ENCODE data around the gene BCOR. TPM values are rescaled to one million over a fixed set of nuclear protein-coding genes. Genes with fewer than 3 reads are reported as not detected.

The BCOR gene
- total and polyA plus RNA-seq, 9 donors: 21.0 to 27.8 (median 25.3) TPM

- 7% methylated on average over 74 of the region's 94 CpGs for WGBS (ENCODE audit: insufficient coverage)
- Histone ChIP-seq H3K36me3 (ENCODE audit: control insufficient read depth, insufficient read depth, low read length) (no peaks in the 10 kb centered on the region), H3K9me3 (replicated peaks; ENCODE audit: control insufficient read depth, low read depth, low read length) (no peaks in the 10 kb centered on the region), H3K27me3 (ENCODE audit: control insufficient read depth, insufficient read depth, low read length) (peaks cover 84% of the 10 kb centered on the region), H3K4me3 (ENCODE audit: low read length) (peak overlapping the region; percentile 53), H3K27ac (ENCODE audit: low read length) (peak overlapping the region; percentile 66), H3K4me1 (ENCODE audit: control insufficient read depth, insufficient read depth, low read length) (peaks cover 23% of the 10 kb centered on the region)
- peak; percentile 51 for DNase-seq
These were observed 7.5 kb upstream of the BCOR start for GRCh38 chrX:40104985-40105834.

GRCh38 chrX:40104630-40104984 lies 6.8 kb upstream of the BCOR start:
- Histone ChIP-seq H3K27me3 (ENCODE audit: control insufficient read depth, insufficient read depth, low read length) (peaks cover 87% of the 10 kb centered on the region), H3K4me1 (ENCODE audit: control insufficient read depth, insufficient read depth, low read length) (peaks cover 29% of the 10 kb centered on the region)

GRCh38 chrX:40103565-40104323 lies 6.0 kb upstream of the BCOR start:
- no peak overlapping the region for H3K27ac ChIP-seq (ENCODE audit: low read length)
- H3K4me1 ChIP-seq (ENCODE audit: control insufficient read depth, insufficient read depth, low read length): peaks cover 34% of the 10 kb centered on the region
- DNase-seq: no peak
- WGBS (ENCODE audit: insufficient coverage): 66% methylated on average over 6 of the region's 22 CpGs
- H3K4me3 ChIP-seq (ENCODE audit: low read length): no peak overlapping the region
- no peaks in the 10 kb centered on the region for H3K36me3 ChIP-seq (ENCODE audit: control insufficient read depth, insufficient read depth, low read length)
- no peaks in the 10 kb centered on the region for H3K9me3 ChIP-seq (replicated peaks; ENCODE audit: control insufficient read depth, low read depth, low read length)
- H3K27me3 ChIP-seq (ENCODE audit: control insufficient read depth, insufficient read depth, low read length): peaks cover 89% of the 10 kb centered on the region

More at GRCh38 chrX:40104630-40104984, 6.8 kb upstream of the BCOR start:
- Histone ChIP-seq H3K27ac (ENCODE audit: low read length) (no peak overlapping the region), H3K9me3 (replicated peaks; ENCODE audit: control insufficient read depth, low read depth, low read length) (no peaks in the 10 kb centered on the region), H3K36me3 (ENCODE audit: control insufficient read depth, insufficient read depth, low read length) (no peaks in the 10 kb centered on the region), H3K4me3 (ENCODE audit: low read length) (peak overlapping the region; percentile 27)
- no peak for DNase-seq
- WGBS (ENCODE audit: insufficient coverage): 13% methylated on average over 39 of the region's 39 CpGs

GRCh38 chrX:40102393-40103381 lies 4.9 kb upstream of the BCOR start:
- Histone ChIP-seq H3K4me1 (ENCODE audit: control insufficient read depth, insufficient read depth, low read length) (peaks cover 27% of the 10 kb centered on the region), H3K27ac (ENCODE audit: low read length) (no peak overlapping the region), H3K36me3 (ENCODE audit: control insufficient read depth, insufficient read depth, low read length) (no peaks in the 10 kb centered on the region), H3K27me3 (ENCODE audit: control insufficient read depth, insufficient read depth, low read length) (peaks cover 83% of the 10 kb centered on the region), H3K9me3 (replicated peaks; ENCODE audit: control insufficient read depth, low read depth, low read length) (no peaks in the 10 kb centered on the region), H3K4me3 (ENCODE audit: low read length) (no peak overlapping the region)
- DNase-seq: no peak
- WGBS (ENCODE audit: insufficient coverage): 52% methylated on average over 31 of the region's 65 CpGs

- Histone ChIP-seq H3K9me3 (replicated peaks; ENCODE audit: control insufficient read depth, low read depth, low read length) (no peaks in the 10 kb centered on the region), H3K4me3 (ENCODE audit: low read length) (no peak overlapping the region), H3K36me3 (ENCODE audit: control insufficient read depth, insufficient read depth, low read length) (no peaks in the 10 kb centered on the region), H3K27ac (ENCODE audit: low read length) (no peak overlapping the region), H3K4me1 (ENCODE audit: control insufficient read depth, insufficient read depth, low read length) (peaks cover 17% of the 10 kb centered on the region), H3K27me3 (ENCODE audit: control insufficient read depth, insufficient read depth, low read length) (peaks cover 75% of the 10 kb centered on the region)
- 32% methylated on average over 3 of the region's 9 CpGs for WGBS (ENCODE audit: insufficient coverage)
- no peak for DNase-seq
These were observed 3.7 kb upstream of the BCOR start for GRCh38 chrX:40101430-40101802.

- Histone ChIP-seq H3K27ac (ENCODE audit: low read length) (no peak overlapping the region), H3K9me3 (replicated peaks; ENCODE audit: control insufficient read depth, low read depth, low read length) (no peaks in the 10 kb centered on the region), H3K36me3 (ENCODE audit: control insufficient read depth, insufficient read depth, low read length) (no peaks in the 10 kb centered on the region), H3K27me3 (ENCODE audit: control insufficient read depth, insufficient read depth, low read length) (peaks cover 76% of the 10 kb centered on the region), H3K4me3 (ENCODE audit: low read length) (no peak overlapping the region), H3K4me1 (ENCODE audit: control insufficient read depth, insufficient read depth, low read length) (peaks cover 17% of the 10 kb centered on the region)
- no peak for DNase-seq
- WGBS (ENCODE audit: insufficient coverage): 31% methylated on average over 18 of the region's 31 CpGs
These were observed 3.0 kb upstream of the BCOR start for GRCh38 chrX:40100537-40101429.

- Histone ChIP-seq H3K27me3 (ENCODE audit: control insufficient read depth, insufficient read depth, low read length) (peaks cover 77% of the 10 kb centered on the region), H3K4me3 (ENCODE audit: low read length) (no peak overlapping the region), H3K4me1 (ENCODE audit: control insufficient read depth, insufficient read depth, low read length) (peaks cover 17% of the 10 kb centered on the region), H3K9me3 (replicated peaks; ENCODE audit: control insufficient read depth, low read depth, low read length) (no peaks in the 10 kb centered on the region), H3K27ac (ENCODE audit: low read length) (no peak overlapping the region), H3K36me3 (ENCODE audit: control insufficient read depth, insufficient read depth, low read length) (no peaks in the 10 kb centered on the region)
- DNase-seq: no peak
- 13% methylated on average over 12 of the region's 21 CpGs for WGBS (ENCODE audit: insufficient coverage)
These were observed 2.4 kb upstream of the BCOR start for GRCh38 chrX:40100141-40100536.

- Histone ChIP-seq H3K4me3 (ENCODE audit: low read length) (peak overlapping the region; percentile 50), H3K27me3 (ENCODE audit: control insufficient read depth, insufficient read depth, low read length) (peaks cover 81% of the 10 kb centered on the region), H3K9me3 (replicated peaks; ENCODE audit: control insufficient read depth, low read depth, low read length) (no peaks in the 10 kb centered on the region), H3K36me3 (ENCODE audit: control insufficient read depth, insufficient read depth, low read length) (no peaks in the 10 kb centered on the region), H3K27ac (ENCODE audit: low read length) (peak overlapping the region; percentile 82), H3K4me1 (ENCODE audit: control insufficient read depth, insufficient read depth, low read length) (peaks cover 22% of the 10 kb centered on the region)
- WGBS (ENCODE audit: insufficient coverage): 2% methylated on average over 11 of the region's 49 CpGs
- DNase-seq: peak; percentile 41
These were observed 1.5 kb upstream of the BCOR start for GRCh38 chrX:40099055-40099958.
